CD8-positive, alpha-beta memory T cell (primary cell): ENCODE results near the gene PCED1B. TPM values are rescaled to one million over a fixed set of nuclear protein-coding genes. Genes with fewer than 3 reads are reported as not detected.
A peak's percentile ranks its signal among the peaks of the same experiment; 100 is the strongest.
"Not testable (repeated sequence)": the region's sequence is repeated elsewhere in the genome, so short reads cannot be mapped to it uniquely, and the experiment has no call there.

Experiments
- CTCF ChIA-PET: fragments of 350-600 bp; sonication (Branson Sonifier 250); formaldehyde crosslinking; loops from one replicate; lab custom pipeline; 2021; ENCODE audit warnings: antibody characterized with exemption; lab: Charles Lee
- POLR2A ChIA-PET: fragments of 350-600 bp; sonication (Branson Sonifier 250); formaldehyde crosslinking; loops from one replicate; lab custom pipeline; 2021; ENCODE audit warnings: antibody characterized with exemption; lab: Charles Lee
- DNase-seq, 5 donors: peaks; one replicate each; pipeline versions ENCODE4 v3.0.0 to v3.0.0-alpha.2; 2020 to 2022; ENCODE audit warnings: mixed read lengths in 1 of 5
- H3K27ac ChIP-seq: one replicate; pipeline ENCODE4 v1.7.0; 2013; ENCODE audit warnings: low read depth, mild to moderate bottlenecking, low read length, moderate library complexity
- H3K27me3 ChIP-seq: 2 replicates; pipeline ENCODE4 v1.7.0; 2013; ENCODE audit warnings: low read length, mild to moderate bottlenecking; ENCODE audit not compliant: insufficient read depth, poor library complexity, severe bottlenecking
- H3K36me3 ChIP-seq: 2 replicates; pipeline ENCODE4 v1.7.0; 2013; ENCODE audit warnings: mild to moderate bottlenecking, low read length, moderate library complexity; ENCODE audit not compliant: insufficient read depth
- H3K4me1 ChIP-seq: 2 replicates; pipeline ENCODE4 v1.7.0; 2013; ENCODE audit warnings: mild to moderate bottlenecking, low read length, moderate library complexity; ENCODE audit not compliant: insufficient read depth
- H3K4me3 ChIP-seq: 2 replicates; pipeline ENCODE4 v1.7.0; 2013; ENCODE audit warnings: mild to moderate bottlenecking, low read length
- H3K9me3 ChIP-seq: 2 replicates; pipeline ENCODE4 v1.7.0; 2013; ENCODE audit warnings: mild to moderate bottlenecking, low read length
- H3K27ac Mint-ChIP-seq, 8 donors: one replicate each; pipeline ENCODE4 v1.8.0; 2020 to 2021; ENCODE audit warnings: mixed read lengths in 8 of 8, mild to moderate bottlenecking in 6 of 8, inconsistent platforms in 3 of 8, moderate library complexity in 3 of 8
- H3K27me3 Mint-ChIP-seq, 2 donors: one replicate each; pipeline ENCODE4 v1.8.0; 2020 to 2021; ENCODE audit warnings: mixed read lengths in 2 of 2, mild to moderate bottlenecking in 1 of 2, moderate library complexity in 1 of 2
- H3K36me3 Mint-ChIP-seq, 3 donors: one replicate each; pipeline ENCODE4 v1.8.0; 2020 to 2021; ENCODE audit warnings: mixed read lengths in 3 of 3, inconsistent platforms in 1 of 3, mild to moderate bottlenecking in 1 of 3
- H3K4me1 Mint-ChIP-seq, 3 donors: one replicate each; pipeline ENCODE4 v1.8.0; 2020 to 2021; ENCODE audit warnings: mixed read lengths in 3 of 3, inconsistent platforms in 1 of 3, mild to moderate bottlenecking in 1 of 3
- H3K4me3 Mint-ChIP-seq, 7 donors: one replicate each; pipeline ENCODE4 v1.8.0; 2020 to 2021; ENCODE audit warnings: mixed read lengths in 7 of 7, mild to moderate bottlenecking in 6 of 7, moderate library complexity in 4 of 7, inconsistent platforms in 2 of 7
- H3K9me3 Mint-ChIP-seq, 5 donors: one replicate each; pipeline ENCODE4 v1.8.0; 2020 to 2022; ENCODE audit warnings: mixed read lengths in 5 of 5, mild to moderate bottlenecking in 3 of 5, moderate library complexity in 2 of 5, inconsistent platforms in 1 of 5
- polyA plus RNA-seq: library from polyadenylated mRNA; unstranded; fragments of 300-500 nt; fragmentation: Illumina TruSeq; gene quantifications from one replicate; pipeline ENCODE4 v1.2.3, GENCODE V29; 2021
- total RNA-seq, 2 experiments: library from RNA; stranded (reverse); gene quantifications; one replicate each; pipeline ENCODE4 v1.2.3, GENCODE V29; 2021

The PCED1B gene
- total and polyA plus RNA-seq, 3 experiments from 2014 or later: 52.8 to 73.3 (median 56.9) TPM

- Mint-ChIP-seq H3K9me3 (no peaks in the 10 kb centered on the region), H3K4me1 (peaks cover 64 to 84% (median 78%) of the 10 kb centered on the region in 3 donors), H3K4me3 (no peak overlapping the region), H3K27me3 (no peaks in the 10 kb centered on the region), H3K27ac (peak overlapping the region in 4 of 8 donors; percentile 12 to 51 (median 32)), H3K36me3 (peaks cover 0 to 3% (median 0%) of the 10 kb centered on the region in 3 donors)
- Histone ChIP-seq H3K4me1 (peaks cover 81% of the 10 kb centered on the region), H3K27ac (no peak overlapping the region), H3K4me3 (no peak overlapping the region), H3K27me3 (no peaks in the 10 kb centered on the region), H3K36me3 (no peaks in the 10 kb centered on the region), H3K9me3 (no peaks in the 10 kb centered on the region)
- no peak for DNase-seq
- CTCF ChIA-PET: interaction anchor here (0.9 to 1.2 kb wide), 2 partner anchors 55 to 81 kb away, joined by 3 to 4 read pairs; no protein-coding TSS in a partner anchor
- POLR2A ChIA-PET: no interaction called here
These were observed 193.8 kb downstream of the PCED1B start for GRCh38 chr12:47273191-47273626.

GRCh38 chr12:47274760-47275159, 195.3 kb downstream of the PCED1B start:
- no peak overlapping the region for H3K27ac ChIP-seq
- peak overlapping the region; percentile 9 for H3K4me3 ChIP-seq
- ChIA-PET CTCF (no interaction called here), POLR2A (no interaction called here)
- Mint-ChIP-seq H3K27ac (peak overlapping the region; percentile 20 to 88 (median 82)), H3K9me3 (no peaks in the 10 kb centered on the region), H3K27me3 (no peaks in the 10 kb centered on the region), H3K36me3 (peaks cover 0 to 3% (median 0%) of the 10 kb centered on the region in 3 donors), H3K4me1 (peaks cover 52 to 78% (median 70%) of the 10 kb centered on the region in 3 donors), H3K4me3 (no peak overlapping the region)
- DNase-seq: no peak
- H3K27me3 ChIP-seq: no peaks in the 10 kb centered on the region
- H3K4me1 ChIP-seq: peaks cover 73% of the 10 kb centered on the region
- H3K36me3 ChIP-seq: no peaks in the 10 kb centered on the region
- H3K9me3 ChIP-seq: no peaks in the 10 kb centered on the region

GRCh38 chr12:47276253-47276620, 196.8 kb downstream of the PCED1B start:
- Mint-ChIP-seq H3K27ac (peak overlapping the region; percentile 87 to 96 (median 92)), H3K27me3 (no peaks in the 10 kb centered on the region), H3K36me3 (peaks cover 0 to 3% (median 0%) of the 10 kb centered on the region in 3 donors), H3K4me3 (peak overlapping the region in 5 of 7 donors; percentile 59 to 79 (median 72)), H3K9me3 (no peaks in the 10 kb centered on the region), H3K4me1 (peaks cover 40 to 66% (median 59%) of the 10 kb centered on the region in 3 donors)
- Histone ChIP-seq H3K4me3 (peak overlapping the region; percentile 10), H3K4me1 (peaks cover 66% of the 10 kb centered on the region), H3K36me3 (no peaks in the 10 kb centered on the region), H3K9me3 (no peaks in the 10 kb centered on the region), H3K27ac (peak overlapping the region; percentile 62), H3K27me3 (no peaks in the 10 kb centered on the region)
- ChIA-PET POLR2A (interaction anchor here (0.6 to 1.8 kb wide), 9 partner anchors 8 to 1007 kb away, joined by 4 to 11 read pairs (median 6); partner anchors contain the start of genes AMIGO2, PCED1B and SLC38A1), CTCF (interaction anchor here (1.1 to 2.5 kb wide), 8 partner anchors 20 to 121 kb away, joined by 3 to 15 read pairs (median 4); no protein-coding TSS in a partner anchor)
- DNase-seq: no peak

GRCh38 chr12:47276621-47277309, 197.3 kb downstream of the PCED1B start:
- peak overlapping the region; percentile 37 for H3K4me3 ChIP-seq
- H3K27ac ChIP-seq: peak overlapping the region; percentile 62
- H3K27me3 Mint-ChIP-seq: no peaks in the 10 kb centered on the region
- peaks cover 0 to 3% (median 0%) of the 10 kb centered on the region in 3 donors for H3K36me3 Mint-ChIP-seq
- peaks cover 38 to 62% (median 57%) of the 10 kb centered on the region in 3 donors for H3K4me1 Mint-ChIP-seq
- POLR2A ChIA-PET: interaction anchor here (0.6 to 1.8 kb wide), 10 partner anchors 9 to 1008 kb away, joined by 3 to 11 read pairs (median 4); partner anchors contain the start of genes AMIGO2, PCED1B and SLC38A1
- H3K27me3 ChIP-seq: no peaks in the 10 kb centered on the region
- CTCF ChIA-PET: interaction anchor here (0.7 to 2.5 kb wide), 11 partner anchors 21 to 244 kb away, joined by 3 to 15 read pairs (median 4); no protein-coding TSS in a partner anchor
- H3K36me3 ChIP-seq: no peaks in the 10 kb centered on the region
- peak; percentile 30 to 82 (median 81) for DNase-seq
- no peaks in the 10 kb centered on the region for H3K9me3 Mint-ChIP-seq
- peak overlapping the region; percentile 11 to 79 (median 72) for H3K4me3 Mint-ChIP-seq
- H3K9me3 ChIP-seq: no peaks in the 10 kb centered on the region
- peak overlapping the region; percentile 87 to 96 (median 92) for H3K27ac Mint-ChIP-seq
- H3K4me1 ChIP-seq: peaks cover 61% of the 10 kb centered on the region

- peak overlapping the region; percentile 15 for H3K27ac ChIP-seq
- no peaks in the 10 kb centered on the region for H3K27me3 ChIP-seq
- peaks cover 0 to 3% (median 0%) of the 10 kb centered on the region in 3 donors for H3K36me3 Mint-ChIP-seq
- peak overlapping the region; percentile 87 to 96 (median 92) for H3K27ac Mint-ChIP-seq
- no peaks in the 10 kb centered on the region for H3K9me3 Mint-ChIP-seq
- H3K4me3 ChIP-seq: no peak overlapping the region
- H3K4me3 Mint-ChIP-seq: no peak overlapping the region
- peaks cover 38 to 54% (median 48%) of the 10 kb centered on the region in 3 donors for H3K4me1 Mint-ChIP-seq
- H3K9me3 ChIP-seq: no peaks in the 10 kb centered on the region
- no peaks in the 10 kb centered on the region for H3K36me3 ChIP-seq
- ChIA-PET POLR2A (interaction anchor here (0.6 kb wide), 1 partner anchor 1288 kb away, joined by 4 read pairs; the partner anchor contains the start of gene SCAF11), CTCF (interaction anchor here (0.7 to 1.9 kb wide), 3 partner anchors 33 to 151 kb away, joined by 3 to 5 read pairs (median 3); no protein-coding TSS in a partner anchor)
- H3K4me1 ChIP-seq: peaks cover 58% of the 10 kb centered on the region
- no peak for DNase-seq
- no peaks in the 10 kb centered on the region for H3K27me3 Mint-ChIP-seq
These were observed 198.6 kb downstream of the PCED1B start for GRCh38 chr12:47277972-47278448.

GRCh38 chr12:47279758-47280157, 200.3 kb downstream of the PCED1B start:
- H3K27me3 Mint-ChIP-seq, H3K36me3 ChIP-seq, H3K4me3 ChIP-seq, H3K36me3 Mint-ChIP-seq, H3K9me3 ChIP-seq, H3K9me3 Mint-ChIP-seq, H3K27ac ChIP-seq, H3K27me3 ChIP-seq, DNase-seq, H3K4me3 Mint-ChIP-seq, H3K27ac Mint-ChIP-seq: not testable (repeated sequence)
- H3K4me1 Mint-ChIP-seq: peaks cover 34 to 41% (median 40%) of the 10 kb centered on the region in 3 donors
- ChIA-PET POLR2A (interaction anchor here (0.5 kb wide), 1 partner anchor 88 kb away, joined by 3 read pairs; no protein-coding TSS in a partner anchor), CTCF (interaction anchor here (0.7 kb wide), 1 partner anchor 984 kb away, joined by 3 read pairs; no protein-coding TSS in a partner anchor)
- peaks cover 49% of the 10 kb centered on the region for H3K4me1 ChIP-seq

GRCh38 chr12:47280543-47281300, 201.3 kb downstream of the PCED1B start:
- H3K36me3 Mint-ChIP-seq: peaks cover 0 to 3% (median 0%) of the 10 kb centered on the region in 3 donors
- H3K4me3 Mint-ChIP-seq: no peak overlapping the region
- no peak overlapping the region for H3K27ac ChIP-seq
- peaks cover 25 to 31% (median 31%) of the 10 kb centered on the region in 3 donors for H3K4me1 Mint-ChIP-seq
- DNase-seq: no peak
- H3K4me1 ChIP-seq: peaks cover 40% of the 10 kb centered on the region
- peak overlapping the region in 1 of 8 donors; percentile 32 for H3K27ac Mint-ChIP-seq
- POLR2A ChIA-PET: no interaction called here
- CTCF ChIA-PET: interaction anchor here (0.9 kb wide), 1 partner anchor 117 kb away, joined by 3 read pairs; no protein-coding TSS in a partner anchor
- no peaks in the 10 kb centered on the region for H3K27me3 ChIP-seq
- no peaks in the 10 kb centered on the region for H3K9me3 Mint-ChIP-seq
- H3K27me3 Mint-ChIP-seq: no peaks in the 10 kb centered on the region
- no peaks in the 10 kb centered on the region for H3K36me3 ChIP-seq
- H3K4me3 ChIP-seq: no peak overlapping the region
- no peaks in the 10 kb centered on the region for H3K9me3 ChIP-seq
